ENCODE measurements around the gene SMC1B. TPM values are rescaled to one million over a fixed set of nuclear protein-coding genes. Genes with fewer than 3 reads are reported as not detected.

SMC1B gene
- total RNA-seq, 1 donor from 2014 or later, result not detected

DNA sequence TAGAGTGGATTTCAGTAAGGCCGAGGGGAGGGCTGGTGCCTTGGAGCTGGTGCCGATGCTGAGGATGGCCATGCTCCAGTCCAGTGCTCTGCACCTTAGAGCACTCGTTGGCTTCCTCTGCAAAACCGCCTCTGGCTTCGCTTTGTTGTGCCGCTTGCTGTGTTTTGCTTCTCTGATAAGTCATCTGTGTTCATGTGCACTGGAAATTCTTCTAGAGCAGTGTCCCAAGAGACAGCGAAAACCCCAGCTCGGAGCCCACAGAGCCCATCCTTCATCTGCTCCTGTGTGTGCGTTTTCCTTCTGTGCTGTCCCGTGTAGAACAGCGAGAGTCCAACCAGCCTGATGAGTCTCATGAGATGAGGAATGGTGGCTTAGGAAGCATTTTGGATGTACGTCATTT is 91.6 kb downstream of the SMC1B start:
- H3K4me1 ChIP-seq, result peaks cover 10 to 43% of the 10 kb centered on the region in 2 donors
- intact Hi-C loops (cut with DNase I), result no loop called here
- H3K27me3 ChIP-seq, result no peaks in the 10 kb centered on the region
- TF ChIP-seq, protein P1, sequence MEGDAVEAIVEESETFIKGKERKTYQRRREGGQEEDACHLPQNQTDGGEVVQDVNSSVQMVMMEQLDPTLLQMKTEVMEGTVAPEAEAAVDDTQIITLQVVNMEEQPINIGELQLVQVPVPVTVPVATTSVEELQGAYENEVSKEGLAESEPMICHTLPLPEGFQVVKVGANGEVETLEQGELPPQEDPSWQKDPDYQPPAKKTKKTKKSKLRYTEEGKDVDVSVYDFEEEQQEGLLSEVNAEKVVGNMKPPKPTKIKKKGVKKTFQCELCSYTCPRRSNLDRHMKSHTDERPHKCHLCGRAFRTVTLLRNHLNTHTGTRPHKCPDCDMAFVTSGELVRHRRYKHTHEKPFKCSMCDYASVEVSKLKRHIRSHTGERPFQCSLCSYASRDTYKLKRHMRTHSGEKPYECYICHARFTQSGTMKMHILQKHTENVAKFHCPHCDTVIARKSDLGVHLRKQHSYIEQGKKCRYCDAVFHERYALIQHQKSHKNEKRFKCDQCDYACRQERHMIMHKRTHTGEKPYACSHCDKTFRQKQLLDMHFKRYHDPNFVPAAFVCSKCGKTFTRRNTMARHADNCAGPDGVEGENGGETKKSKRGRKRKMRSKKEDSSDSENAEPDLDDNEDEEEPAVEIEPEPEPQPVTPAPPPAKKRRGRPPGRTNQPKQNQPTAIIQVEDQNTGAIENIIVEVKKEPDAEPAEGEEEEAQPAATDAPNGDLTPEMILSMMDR (IDR thresholded peaks at IDR 0.05), result no peak
- no peak for DNase-seq (ENCODE audit: low spot score in 2 of 2)
- H3K36me3 ChIP-seq, result peaks cover 20 to 40% of the 10 kb centered on the region in 2 donors
- no peak overlapping the region for H3K4me3 ChIP-seq
- no peak overlapping the region for H3K27ac ChIP-seq
- no peaks in the 10 kb centered on the region for H3K9me3 ChIP-seq

DNA sequence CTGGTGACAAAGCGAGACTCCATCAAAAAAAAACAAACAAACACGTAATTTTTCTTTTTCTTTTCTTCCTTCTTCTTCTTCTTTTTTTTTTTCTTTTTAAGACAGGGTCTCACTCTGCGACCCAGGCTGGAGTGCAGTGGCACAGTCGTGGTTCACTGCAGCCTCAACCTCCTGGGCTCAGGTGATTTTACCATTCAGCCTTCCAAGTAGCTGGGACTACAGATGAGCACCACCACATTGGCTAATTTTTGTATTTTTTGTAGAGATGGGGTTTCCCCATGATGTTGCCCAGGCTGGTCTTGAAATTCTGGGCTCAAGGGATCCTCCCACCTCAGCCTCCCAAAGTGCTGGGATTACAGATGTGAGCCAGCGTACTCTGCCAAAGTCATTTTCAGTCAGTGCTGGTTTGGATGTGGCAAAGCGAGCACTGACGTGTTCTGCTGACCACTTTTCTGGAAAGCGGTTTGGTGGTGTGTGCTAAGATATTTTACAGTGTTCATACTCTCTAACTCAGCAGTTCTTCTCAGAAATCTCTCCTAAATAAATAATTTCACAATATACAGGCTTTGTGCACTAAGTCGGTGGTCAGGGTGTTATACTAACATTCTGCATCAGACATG is 92.9 kb downstream of the SMC1B start:
- TF ChIP-seq, protein P1 (IDR thresholded peaks at IDR 0.05), result no peak
- H3K36me3 ChIP-seq, result peaks cover 15 to 32% of the 10 kb centered on the region in 2 donors
- H3K27ac ChIP-seq, result peak overlapping the region; percentile 96
- peaks cover 11 to 50% of the 10 kb centered on the region in 2 donors for H3K4me1 ChIP-seq
- H3K4me3 ChIP-seq, result no peak overlapping the region
- peak in 1 of 2 donors; percentile 83 for DNase-seq (ENCODE audit: low spot score in 2 of 2)
- no peaks in the 10 kb centered on the region for H3K9me3 ChIP-seq
- intact Hi-C loops (cut with DNase I), result no loop called here
- no peaks in the 10 kb centered on the region for H3K27me3 ChIP-seq

DNA sequence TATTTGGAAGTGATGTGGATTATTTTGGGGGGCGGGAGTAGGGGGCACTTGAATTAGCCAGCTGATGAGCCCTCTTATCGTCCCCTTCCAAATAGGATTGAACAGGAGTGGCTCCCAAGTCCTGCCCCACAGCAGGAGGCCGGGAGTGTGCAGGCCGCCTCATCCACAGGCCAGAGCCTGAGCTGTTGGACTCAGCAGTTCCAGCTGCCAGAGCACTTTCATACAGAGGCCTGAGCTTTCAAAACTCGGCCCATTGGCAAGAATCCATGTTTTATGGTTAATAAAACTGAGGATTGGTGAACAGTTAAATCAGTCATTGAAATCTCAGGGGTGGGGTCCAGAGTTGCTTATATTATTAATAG is 94.1 kb downstream of the SMC1B start:
- H3K36me3 ChIP-seq, result peaks cover 15 to 20% of the 10 kb centered on the region in 2 donors
- no peaks in the 10 kb centered on the region for H3K9me3 ChIP-seq
- peak overlapping the region; percentile 96 for H3K27ac ChIP-seq
- H3K4me1 ChIP-seq, result peaks cover 11 to 50% of the 10 kb centered on the region in 2 donors
- H3K27me3 ChIP-seq, result no peaks in the 10 kb centered on the region
- intact Hi-C loops (cut with DNase I), result loop anchor here (10.0 kb wide), 1 partner anchor 795 kb away; no protein-coding TSS in a partner anchor
- DNase-seq (ENCODE audit: low spot score in 2 of 2), result no peak
- TF ChIP-seq, protein P1 (IDR thresholded peaks at IDR 0.05), result no peak
- H3K4me3 ChIP-seq, result peak overlapping the region in 1 of 2 donors; percentile 45

DNA sequence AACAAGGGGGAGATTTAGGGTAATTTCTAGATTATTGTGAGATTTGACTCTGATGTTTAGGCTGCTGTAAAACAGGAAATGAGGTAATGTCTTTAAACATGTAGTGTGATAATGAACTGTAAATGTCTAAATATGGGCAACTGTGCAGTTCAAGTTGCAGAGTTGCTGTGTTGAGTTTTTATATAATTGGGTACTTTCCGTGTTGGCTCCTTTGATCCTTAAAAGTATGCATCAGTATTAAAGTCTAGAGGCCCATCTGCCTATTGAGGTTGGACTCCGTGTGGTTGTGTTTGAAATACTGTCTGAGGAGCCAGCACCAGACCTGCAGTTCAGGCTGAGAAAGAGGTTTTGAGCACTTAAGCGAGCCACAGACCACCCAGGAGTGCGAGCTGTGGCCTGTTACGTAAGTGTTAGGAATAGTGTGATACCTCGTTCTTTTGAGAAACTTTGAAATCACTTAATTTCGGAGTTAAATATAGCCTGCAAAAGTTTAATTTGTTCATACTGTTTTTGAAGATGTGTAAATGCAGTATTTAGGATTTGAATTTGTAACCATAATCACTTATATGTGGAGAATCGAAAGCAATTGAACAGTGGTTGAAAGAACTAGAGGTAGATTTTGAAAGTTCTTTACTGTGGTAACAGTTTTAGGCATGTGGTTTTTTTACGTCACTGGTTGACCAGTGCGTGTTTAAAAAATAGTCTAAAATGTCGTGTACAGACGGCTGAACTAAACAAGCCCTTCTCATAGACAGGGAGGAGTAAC is 94.7 kb downstream of the SMC1B start:
- TF ChIP-seq, protein P1 (IDR thresholded peaks at IDR 0.05), result no peak
- Histone ChIP-seq H3K36me3 (peaks cover 10 to 15% of the 10 kb centered on the region in 2 donors), H3K27me3 (no peaks in the 10 kb centered on the region), H3K4me1 (peaks cover 11 to 50% of the 10 kb centered on the region in 2 donors), H3K27ac (peak overlapping the region; percentile 96), H3K9me3 (no peaks in the 10 kb centered on the region), H3K4me3 (peak overlapping the region; percentile 35 to 45)
- DNase-seq (ENCODE audit: low spot score in 2 of 2), result no peak
- intact Hi-C loops (cut with DNase I), result loop anchor here (1.0 to 10.0 kb wide), 2 partner anchors 19 to 796 kb away; no protein-coding TSS in a partner anchor

DNA sequence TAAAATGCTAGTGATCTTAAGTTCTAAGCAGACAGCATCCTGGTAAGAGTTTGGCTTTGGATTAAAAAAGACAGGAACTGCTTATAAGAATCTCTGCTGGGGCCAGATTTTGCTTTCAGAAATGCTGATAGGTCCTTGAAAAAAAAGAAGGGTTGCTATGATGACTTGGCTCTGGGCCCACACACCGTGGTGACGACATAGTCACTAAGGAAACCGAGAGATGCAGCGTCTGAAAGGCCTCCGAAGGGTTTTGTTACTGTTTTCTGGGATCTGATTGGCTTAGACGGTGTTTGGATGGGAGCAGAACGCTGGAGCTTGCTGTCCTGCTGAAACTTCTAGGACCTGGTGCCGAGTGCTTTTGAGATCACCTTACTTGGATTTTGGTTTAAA is 95.2 kb downstream of the SMC1B start:
- Histone ChIP-seq H3K9me3 (no peaks in the 10 kb centered on the region), H3K4me3 (peak overlapping the region; percentile 35 to 45), H3K27ac (peak overlapping the region; percentile 96), H3K4me1 (peaks cover 11 to 50% of the 10 kb centered on the region in 2 donors), H3K36me3 (peaks cover 4 to 9% of the 10 kb centered on the region in 2 donors), H3K27me3 (no peaks in the 10 kb centered on the region)
- DNase-seq (ENCODE audit: low spot score in 2 of 2), result peak; percentile 80 to 96
- intact Hi-C loops (cut with DNase I), result loop anchor here (1.0 to 10.0 kb wide), 2 partner anchors 19 to 797 kb away; no protein-coding TSS in a partner anchor
- TF ChIP-seq, protein P1 (IDR thresholded peaks at IDR 0.05), result no peak

Data from ascending aorta (tissue), 2 donors.